Measurements from ENCODE around the gene SYNRG. TPM values are rescaled to one million over a fixed set of nuclear protein-coding genes. Genes with fewer than 3 reads are reported as not detected.

SYNRG gene
- total and polyA plus RNA-seq, 2 of the 13 experiments (the other 11 are each of a cell fraction or from before 2014, with no cell fraction given) = 7.3 to 8.7 TPM

GRCh38 chr17:37609170-37610040 lies at the start of gene SYNRG (continued):
- peak; percentile 88 for TF ChIP-seq TFE3 (CRISPR knock-in tag; IDR thresholded peaks at IDR 0.05)
- TF ChIP-seq ZNF574 (CRISPR knock-in tag; IDR thresholded peaks at IDR 0.05) = peak; percentile 81
- TF ChIP-seq PCBP1 (IDR thresholded peaks at IDR 0.05; ENCODE audit: borderline replicate concordance, low read depth, low read length) = no peak
- no peak for TF ChIP-seq ZNF18 (CRISPR knock-in tag; IDR thresholded peaks at IDR 0.05; ENCODE audit: insufficient replicate concordance)
- no peak for TF ChIP-seq AHDC1 (CRISPR knock-in tag; IDR thresholded peaks at IDR 0.05; ENCODE audit: borderline replicate concordance)
- no peak for TF ChIP-seq ZNF136 (CRISPR knock-in tag; IDR thresholded peaks at IDR 0.05; ENCODE audit: low read depth)
- TF ChIP-seq CBX2 (IDR thresholded peaks at IDR 0.05; ENCODE audit: low read depth, low read length) = no peak
- no peak for TF ChIP-seq CBX2 (CRISPR knock-in tag; IDR thresholded peaks at IDR 0.05; ENCODE audit: low read depth)
- peak; percentile 56; the same call in 1 of the 2 replicates for TF ChIP-seq SIX4 (CRISPR knock-in tag; IDR thresholded peaks at IDR 0.05)
- TF ChIP-seq MAFG (CRISPR knock-in tag; IDR thresholded peaks at IDR 0.05) = no peak
- TF ChIP-seq ZNF468 (CRISPR knock-in tag; IDR thresholded peaks at IDR 0.05) = no peak; the same call in 1 of the 2 replicates
- TF ChIP-seq ZSCAN22 (CRISPR knock-in tag; IDR thresholded peaks at IDR 0.05) = no peak; the same call in 1 of the 2 replicates
- no peak for TF ChIP-seq THAP7 (CRISPR knock-in tag; IDR thresholded peaks at IDR 0.05)
- no peak for TF ChIP-seq CREBL2 (CRISPR knock-in tag; IDR thresholded peaks at IDR 0.05; ENCODE audit: borderline replicate concordance)
- TF ChIP-seq TGIF2 (CRISPR knock-in tag; IDR thresholded peaks at IDR 0.05) = peak; percentile 91

All from HepG2 (cell line).